Measurements from ENCODE around the gene BCR.

BCR gene

GRCh38 chr22:23206915-23207314 is 26.6 kb downstream of the BCR start:
- H3K9me3 ChIP-seq (ENCODE audit: control insufficient read depth, insufficient read depth, low read length), result no peaks in the 10 kb centered on the region
- no peaks in the 10 kb centered on the region for H3K4me1 ChIP-seq (ENCODE audit: insufficient read depth, low read length)
- no peak overlapping the region for H3K9ac ChIP-seq (ENCODE audit: low read depth, low read length)
- H3K36me3 ChIP-seq (ENCODE audit: insufficient read depth, low read length), result peaks cover 5% of the 10 kb centered on the region; the same call in 1 of the 2 replicates

- H3K9ac ChIP-seq (ENCODE audit: low read depth, low read length), result no peak overlapping the region
- H3K9me3 ChIP-seq (ENCODE audit: control insufficient read depth, insufficient read depth, low read length), result no peaks in the 10 kb centered on the region
- H3K4me1 ChIP-seq (ENCODE audit: insufficient read depth, low read length), result no peaks in the 10 kb centered on the region
- H3K36me3 ChIP-seq (ENCODE audit: insufficient read depth, low read length), result peaks cover 5% of the 10 kb centered on the region; the same call in 1 of the 2 replicates
Observed at GRCh38 chr22:23207729-23208393, 27.6 kb downstream of the BCR start.

GRCh38 chr22:23210428-23211170 is 30.3 kb downstream of the BCR start:
- H3K9ac ChIP-seq (ENCODE audit: low read depth, low read length), result no peak overlapping the region
- H3K9me3 ChIP-seq (ENCODE audit: control insufficient read depth, insufficient read depth, low read length), result no peaks in the 10 kb centered on the region
- peaks cover 6% of the 10 kb centered on the region for H3K4me1 ChIP-seq (ENCODE audit: insufficient read depth, low read length)
- no peaks in the 10 kb centered on the region; the same call in 1 of the 2 replicates for H3K36me3 ChIP-seq (ENCODE audit: insufficient read depth, low read length)

DNA sequence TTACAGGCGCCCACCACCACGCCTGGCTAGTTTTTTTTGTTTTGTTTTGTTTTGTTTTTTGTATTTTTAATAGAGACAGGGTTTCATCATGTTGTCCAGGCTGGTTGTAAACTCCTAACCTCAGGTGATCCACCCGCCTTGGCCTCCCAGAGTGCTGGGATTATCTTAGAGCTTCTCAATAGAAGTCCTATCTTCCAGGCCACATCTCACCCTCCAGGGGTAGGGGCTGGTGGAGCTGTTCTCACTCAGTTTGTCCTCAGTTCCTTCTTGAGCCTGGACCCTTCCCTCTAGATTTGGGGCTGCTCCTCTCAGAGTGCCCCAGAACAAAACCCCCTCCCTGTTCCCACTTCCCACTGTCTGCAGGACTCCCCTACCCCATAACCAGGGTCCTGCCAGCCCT is 31.3 kb downstream of the BCR start:
- H3K36me3 ChIP-seq (ENCODE audit: insufficient read depth, low read length), result no peaks in the 10 kb centered on the region; the same call in 1 of the 2 replicates
- H3K9ac ChIP-seq (ENCODE audit: low read depth, low read length), result no peak overlapping the region
- no peaks in the 10 kb centered on the region for H3K9me3 ChIP-seq (ENCODE audit: control insufficient read depth, insufficient read depth, low read length)
- peaks cover 9% of the 10 kb centered on the region for H3K4me1 ChIP-seq (ENCODE audit: insufficient read depth, low read length)

DNA sequence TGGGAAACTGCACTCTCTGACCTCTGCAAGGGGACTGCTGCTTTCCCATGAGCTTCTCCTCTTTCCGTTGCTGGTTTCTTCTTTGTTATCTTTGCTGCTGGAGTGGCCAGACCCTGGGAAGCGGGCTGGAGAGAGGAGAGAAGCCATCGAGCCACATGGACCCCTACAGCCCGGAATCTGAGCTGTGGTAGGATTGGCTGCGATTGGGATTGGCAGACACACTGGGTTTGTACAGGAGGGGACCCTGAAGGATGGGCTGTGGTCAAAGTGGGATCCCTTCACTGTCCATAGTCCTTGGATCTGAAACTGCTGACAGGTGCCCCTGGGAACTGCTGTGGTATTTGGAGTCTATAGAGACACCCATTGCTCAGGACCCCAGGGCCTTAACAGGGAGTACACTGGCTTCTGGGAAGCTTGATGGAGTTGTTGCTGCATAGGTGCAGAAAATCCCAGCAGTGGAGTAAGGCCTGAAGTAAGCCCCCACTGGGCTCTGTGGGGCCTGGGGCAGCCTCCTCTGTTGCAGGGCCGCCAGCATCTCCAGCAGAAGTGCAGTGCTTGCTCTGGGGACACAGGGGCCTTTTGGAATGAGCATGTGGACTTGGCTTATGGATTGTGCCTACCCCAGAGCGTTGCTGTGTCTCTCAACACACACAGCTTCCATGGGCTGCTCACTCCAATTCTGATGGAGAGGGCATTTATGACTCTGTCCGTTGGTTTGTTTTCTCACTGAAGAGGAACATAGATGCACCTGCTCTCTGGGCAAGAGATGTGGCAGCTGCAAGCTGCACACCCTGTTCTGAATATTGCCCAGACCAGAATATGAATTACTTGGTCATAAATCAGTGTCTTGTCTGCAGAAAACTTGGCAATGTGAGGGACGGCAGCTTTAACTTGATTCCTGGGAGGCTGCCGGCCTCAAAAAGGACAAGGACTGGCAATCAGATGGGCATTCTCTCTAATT is 32.0 kb downstream of the BCR start:
- Histone ChIP-seq H3K9me3 (ENCODE audit: control insufficient read depth, insufficient read depth, low read length) (no peaks in the 10 kb centered on the region), H3K4me1 (ENCODE audit: insufficient read depth, low read length) (peaks cover 9% of the 10 kb centered on the region), H3K36me3 (ENCODE audit: insufficient read depth, low read length) (no peaks in the 10 kb centered on the region), H3K9ac (ENCODE audit: low read depth, low read length) (no peak overlapping the region)

DNA sequence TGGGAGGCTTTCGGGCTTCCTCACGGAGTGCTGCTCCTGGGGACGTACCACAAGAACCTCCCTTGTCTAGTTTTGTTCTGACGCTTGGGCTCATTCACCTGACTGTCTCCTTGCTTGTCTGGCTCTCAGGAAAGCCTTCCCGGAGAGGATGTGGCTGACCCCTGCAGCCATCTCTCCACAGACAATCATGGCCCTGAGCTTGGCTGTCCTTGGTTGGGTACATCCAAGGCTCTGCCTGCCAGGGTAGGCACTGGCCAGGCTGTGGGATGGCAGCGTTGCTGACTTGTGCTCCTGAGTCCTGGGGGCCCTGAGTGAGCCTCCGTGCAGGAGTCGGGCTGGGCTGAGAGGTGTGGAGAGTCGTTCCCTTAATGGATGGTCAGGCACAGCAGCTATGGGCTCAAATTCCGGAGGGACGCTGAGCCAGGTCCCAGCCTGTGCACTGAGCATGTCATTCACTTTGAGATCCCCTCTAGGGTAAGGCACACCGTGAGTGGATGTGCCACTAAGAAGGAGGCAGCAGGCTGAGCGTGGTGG is 32.8 kb downstream of the BCR start:
- Histone ChIP-seq H3K9ac (ENCODE audit: low read depth, low read length) (no peak overlapping the region), H3K36me3 (ENCODE audit: insufficient read depth, low read length) (no peaks in the 10 kb centered on the region), H3K4me1 (ENCODE audit: insufficient read depth, low read length) (peaks cover 11% of the 10 kb centered on the region), H3K9me3 (ENCODE audit: control insufficient read depth, insufficient read depth, low read length) (no peaks in the 10 kb centered on the region)

- H3K9me3 ChIP-seq (ENCODE audit: control insufficient read depth, insufficient read depth, low read length), result no peaks in the 10 kb centered on the region
- peaks cover 17% of the 10 kb centered on the region for H3K4me1 ChIP-seq (ENCODE audit: insufficient read depth, low read length)
- no peak overlapping the region for H3K9ac ChIP-seq (ENCODE audit: low read depth, low read length)
- H3K36me3 ChIP-seq (ENCODE audit: insufficient read depth, low read length), result no peaks in the 10 kb centered on the region
Observed at GRCh38 chr22:23213581-23214334, 33.4 kb downstream of the BCR start.

GRCh38 chr22:23214398-23214797 is 34.1 kb downstream of the BCR start:
- Histone ChIP-seq H3K9ac (ENCODE audit: low read depth, low read length) (no peak overlapping the region), H3K9me3 (ENCODE audit: control insufficient read depth, insufficient read depth, low read length) (no peaks in the 10 kb centered on the region), H3K4me1 (ENCODE audit: insufficient read depth, low read length) (peaks cover 24% of the 10 kb centered on the region), H3K36me3 (ENCODE audit: insufficient read depth, low read length) (no peaks in the 10 kb centered on the region)

GRCh38 chr22:23215294-23216241 is 35.3 kb downstream of the BCR start:
- no peak overlapping the region for H3K9ac ChIP-seq (ENCODE audit: low read depth, low read length)
- H3K9me3 ChIP-seq (ENCODE audit: control insufficient read depth, insufficient read depth, low read length), result no peaks in the 10 kb centered on the region
- no peaks in the 10 kb centered on the region for H3K36me3 ChIP-seq (ENCODE audit: insufficient read depth, low read length)
- peaks cover 33% of the 10 kb centered on the region for H3K4me1 ChIP-seq (ENCODE audit: insufficient read depth, low read length)

DNA sequence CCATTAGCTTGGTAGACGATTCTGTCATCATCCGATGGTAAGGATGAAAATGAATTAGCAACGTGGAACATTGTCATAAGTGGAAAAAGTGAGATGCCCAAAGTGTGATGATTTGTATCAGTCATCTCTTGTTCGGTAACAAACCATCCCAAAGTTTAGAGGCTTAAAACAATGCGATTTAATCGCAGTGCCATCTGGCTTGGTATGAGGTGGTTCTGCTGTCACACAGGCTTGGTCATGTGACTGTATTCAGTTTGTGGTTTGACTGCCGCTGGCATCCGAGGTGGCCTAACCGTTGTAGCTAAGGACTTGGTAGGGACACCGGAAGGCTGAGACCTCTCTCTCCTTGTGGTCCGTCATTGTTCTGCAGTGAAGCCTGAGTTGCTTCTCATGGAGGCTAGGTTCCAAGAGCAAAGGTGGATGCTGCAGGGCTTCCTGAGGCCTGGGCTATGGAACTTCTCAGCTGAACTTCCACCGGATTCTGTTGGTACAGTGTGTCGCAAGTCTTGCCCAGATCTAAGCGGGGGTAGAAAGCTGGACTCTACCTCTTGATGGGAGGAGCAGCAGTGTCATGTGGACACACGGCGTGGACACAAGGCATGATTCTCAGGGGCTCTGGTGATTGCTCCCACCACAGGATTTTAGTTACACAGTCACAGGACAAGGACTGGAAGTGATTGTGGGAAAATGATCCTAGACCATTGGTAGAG is 36.3 kb downstream of the BCR start:
- Histone ChIP-seq H3K36me3 (ENCODE audit: insufficient read depth, low read length) (no peaks in the 10 kb centered on the region), H3K9me3 (ENCODE audit: control insufficient read depth, insufficient read depth, low read length) (no peaks in the 10 kb centered on the region), H3K4me1 (ENCODE audit: insufficient read depth, low read length) (peaks cover 35% of the 10 kb centered on the region), H3K9ac (ENCODE audit: low read depth, low read length) (no peak overlapping the region)

DNA sequence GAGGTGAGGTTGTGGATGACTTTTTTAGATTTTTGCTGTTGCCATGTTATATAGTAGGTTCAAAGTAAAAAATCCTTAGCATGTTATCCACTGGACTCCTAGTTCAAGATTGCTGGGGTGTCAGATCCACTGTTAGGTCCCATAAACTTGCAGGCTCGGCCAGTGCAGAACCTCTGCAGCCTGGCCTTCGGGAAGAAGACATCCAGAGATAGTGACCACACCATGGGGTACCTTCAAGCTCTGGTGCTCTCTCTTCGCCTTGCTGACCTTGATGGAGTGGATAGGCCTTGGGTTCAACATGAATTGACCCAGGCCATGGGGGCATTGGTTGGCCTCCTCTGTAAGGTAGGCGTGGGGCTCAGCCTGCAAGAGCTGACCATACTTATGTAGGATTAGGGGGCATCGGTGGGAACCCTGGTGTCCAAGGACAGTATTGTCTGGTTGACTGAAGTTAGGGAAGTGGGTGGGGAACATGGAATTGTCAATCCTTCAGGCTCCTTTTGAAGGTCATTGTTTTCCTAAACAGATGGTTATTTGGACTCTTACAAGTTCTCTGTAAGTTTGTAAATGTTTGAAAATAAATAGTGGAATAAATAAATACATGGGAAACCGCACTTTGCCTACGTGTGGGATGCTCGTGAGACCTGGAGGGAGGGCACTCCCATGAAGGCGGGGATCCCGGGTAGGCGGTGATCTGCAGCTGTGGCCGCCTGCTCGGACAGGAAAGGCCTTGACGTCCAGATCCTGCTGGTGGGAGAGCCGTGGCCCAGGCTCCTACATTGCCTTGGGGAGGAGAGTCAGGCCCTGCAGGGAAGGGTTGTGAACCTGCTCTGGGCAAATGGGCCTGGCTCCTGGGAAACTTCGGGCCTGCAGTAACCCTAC is 37.1 kb downstream of the BCR start:
- H3K9ac ChIP-seq (ENCODE audit: low read depth, low read length), result no peak overlapping the region

More for the DNA sequence above, 37.1 kb downstream of the BCR start:
- no peaks in the 10 kb centered on the region for H3K36me3 ChIP-seq (ENCODE audit: insufficient read depth, low read length)
- H3K4me1 ChIP-seq (ENCODE audit: insufficient read depth, low read length), result peaks cover 35% of the 10 kb centered on the region
- no peaks in the 10 kb centered on the region for H3K9me3 ChIP-seq (ENCODE audit: control insufficient read depth, insufficient read depth, low read length)
